Measurements from ENCODE around the gene ANKRD50. TPM values are rescaled to one million over a fixed set of nuclear protein-coding genes. Genes with fewer than 3 reads are reported as not detected.

Gene ANKRD50
- total RNA-seq, 1 donor from 2014 or later, result 7.5 TPM

- no peak for DNase-seq (ENCODE audit: low read depth)
- no peak for TF ChIP-seq CTCF (conservative IDR thresholded peaks at IDR 0.05; ENCODE audit: low read depth, low read length)
- peak overlapping the region; percentile 86 for H3K4me3 ChIP-seq (ENCODE audit: low read depth, low read length)
These were observed 2.4 kb downstream of the ANKRD50 start for GRCh38 chr4:124710015-124710741.

- TF ChIP-seq CTCF (conservative IDR thresholded peaks at IDR 0.05; ENCODE audit: low read depth, low read length), result no peak
- H3K4me3 ChIP-seq (ENCODE audit: low read depth, low read length), result peak overlapping the region; percentile 12
- no peak for DNase-seq (ENCODE audit: low read depth)
These were observed 3.8 kb downstream of the ANKRD50 start for GRCh38 chr4:124708517-124709300.

GRCh38 chr4:124705393-124705792, 7.1 kb downstream of the ANKRD50 start:
- H3K4me3 ChIP-seq (ENCODE audit: low read depth, low read length), result no peak overlapping the region
- no peak for DNase-seq (ENCODE audit: low read depth)
- TF ChIP-seq CTCF (conservative IDR thresholded peaks at IDR 0.05; ENCODE audit: low read depth, low read length), result no peak

GRCh38 chr4:124703154-124703553, 9.4 kb downstream of the ANKRD50 start:
- DNase-seq (ENCODE audit: low read depth), result no peak
- TF ChIP-seq CTCF (conservative IDR thresholded peaks at IDR 0.05; ENCODE audit: low read depth, low read length), result no peak

GRCh38 chr4:124697441-124697840, 15.1 kb downstream of the ANKRD50 start:
- no peak for DNase-seq (ENCODE audit: low read depth)
- no peak overlapping the region for H3K4me3 ChIP-seq (ENCODE audit: low read depth, low read length)
- TF ChIP-seq CTCF (conservative IDR thresholded peaks at IDR 0.05; ENCODE audit: low read depth, low read length), result no peak

More at GRCh38 chr4:124703154-124703553, 9.4 kb downstream of the ANKRD50 start:
- no peak overlapping the region for H3K4me3 ChIP-seq (ENCODE audit: low read depth, low read length)

GRCh38 chr4:124696182-124696581, 16.4 kb downstream of the ANKRD50 start:
- TF ChIP-seq CTCF (conservative IDR thresholded peaks at IDR 0.05; ENCODE audit: low read depth, low read length), result no peak
- DNase-seq (ENCODE audit: low read depth), result no peak
- no peak overlapping the region for H3K4me3 ChIP-seq (ENCODE audit: low read depth, low read length)

Measured in epithelial cell of proximal tubule (primary cell).